Astrocyte of the spinal cord (primary cell): ENCODE data around the gene PDZRN4.

Experiments used
- DNase-seq: peaks from one replicate; pipeline ENCODE4 v3.0.0; 2011; ENCODE audit warnings: low read depth, low spot score
- H3K4me3 ChIP-seq: 2 replicates; pipeline ENCODE4 v1.5.1; 2011; ENCODE audit warnings: low read depth, mild to moderate bottlenecking, low read length, moderate library complexity
- in situ Hi-C: cut with HindIII; loops from 2 replicates; pipeline ENCODE4 v1.10.0; 2017; ENCODE audit warnings: low sequenced_read_pairs
- TF ChIP-seq, protein P1 (sequence below): IDR thresholded peaks from 2 replicates; pipeline ENCODE4 v1.5.1; 2012; ENCODE audit warnings: low read depth, mild to moderate bottlenecking, low read length, inconsistent platforms

PDZRN4 gene

DNA sequence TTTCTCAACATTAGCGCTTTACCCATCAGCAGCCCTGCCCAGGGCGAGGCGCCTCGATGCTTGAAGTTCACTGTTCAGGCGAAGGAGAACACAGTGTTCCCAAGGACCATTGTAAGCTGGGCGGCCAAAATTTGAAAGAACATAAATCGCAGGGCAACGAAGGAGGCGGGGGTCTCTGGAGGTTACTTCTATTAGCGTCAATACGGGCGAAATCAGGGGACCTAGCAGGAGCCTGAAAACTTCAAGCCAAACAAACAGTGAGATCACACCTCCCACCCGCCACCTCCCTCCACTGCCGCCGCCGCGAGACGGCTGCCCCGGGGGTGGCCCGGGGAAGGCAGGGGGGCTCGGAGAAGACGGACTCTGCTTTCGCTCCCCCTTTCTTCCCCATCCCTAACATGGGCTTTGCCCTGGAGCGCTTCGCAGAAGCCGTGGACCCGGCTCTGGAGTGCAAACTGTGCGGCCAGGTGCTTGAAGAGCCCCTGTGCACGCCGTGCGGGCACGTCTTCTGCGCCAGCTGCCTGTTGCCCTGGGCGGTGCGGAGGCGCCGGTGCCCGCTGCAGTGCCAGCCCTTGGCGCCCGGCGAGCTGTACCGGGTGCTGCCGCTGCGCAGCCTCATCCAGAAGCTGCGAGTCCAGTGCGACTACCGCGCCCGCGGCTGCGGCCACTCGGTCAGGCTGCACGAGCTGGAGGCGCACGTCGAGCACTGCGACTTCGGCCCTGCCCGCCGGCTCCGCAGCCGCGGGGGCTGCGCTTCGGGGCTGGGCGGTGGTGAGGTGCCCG is at the start of gene PDZRN4:
TSS of gene PDZRN4 (plus strand) at position 263 of the 783 bp plus-strand sequence.
- TF ChIP-seq, protein P1, sequence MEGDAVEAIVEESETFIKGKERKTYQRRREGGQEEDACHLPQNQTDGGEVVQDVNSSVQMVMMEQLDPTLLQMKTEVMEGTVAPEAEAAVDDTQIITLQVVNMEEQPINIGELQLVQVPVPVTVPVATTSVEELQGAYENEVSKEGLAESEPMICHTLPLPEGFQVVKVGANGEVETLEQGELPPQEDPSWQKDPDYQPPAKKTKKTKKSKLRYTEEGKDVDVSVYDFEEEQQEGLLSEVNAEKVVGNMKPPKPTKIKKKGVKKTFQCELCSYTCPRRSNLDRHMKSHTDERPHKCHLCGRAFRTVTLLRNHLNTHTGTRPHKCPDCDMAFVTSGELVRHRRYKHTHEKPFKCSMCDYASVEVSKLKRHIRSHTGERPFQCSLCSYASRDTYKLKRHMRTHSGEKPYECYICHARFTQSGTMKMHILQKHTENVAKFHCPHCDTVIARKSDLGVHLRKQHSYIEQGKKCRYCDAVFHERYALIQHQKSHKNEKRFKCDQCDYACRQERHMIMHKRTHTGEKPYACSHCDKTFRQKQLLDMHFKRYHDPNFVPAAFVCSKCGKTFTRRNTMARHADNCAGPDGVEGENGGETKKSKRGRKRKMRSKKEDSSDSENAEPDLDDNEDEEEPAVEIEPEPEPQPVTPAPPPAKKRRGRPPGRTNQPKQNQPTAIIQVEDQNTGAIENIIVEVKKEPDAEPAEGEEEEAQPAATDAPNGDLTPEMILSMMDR, result no peak
- H3K4me3 ChIP-seq, result no peak within 1 kb of the TSS
- DNase-seq, result no peak
- in situ Hi-C loops, result no loop called here

DNA sequence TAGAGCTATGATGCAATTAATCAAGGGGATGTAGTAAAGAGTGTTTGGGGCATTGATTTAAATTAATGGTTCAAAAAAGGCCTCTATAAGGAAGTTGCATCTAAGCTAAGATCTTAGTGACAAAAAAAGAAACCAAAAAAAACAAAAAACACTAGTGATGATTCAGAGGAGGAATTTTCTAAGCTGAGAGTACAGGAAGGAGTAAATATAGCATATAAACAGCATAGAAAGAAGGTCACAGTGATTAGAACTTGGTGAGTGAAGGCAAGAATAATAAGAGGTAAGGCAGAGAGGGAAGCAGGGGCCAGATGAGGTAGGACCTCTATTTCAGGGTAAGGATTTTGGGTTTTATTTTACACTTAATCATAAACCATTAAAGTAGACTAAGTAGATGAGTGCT is 48.0 kb upstream of the PDZRN4 start:
- no peak for DNase-seq
- TF ChIP-seq, protein P1, result no peak
- no peak overlapping the region for H3K4me3 ChIP-seq
- in situ Hi-C loops, result no loop called here

DNA sequence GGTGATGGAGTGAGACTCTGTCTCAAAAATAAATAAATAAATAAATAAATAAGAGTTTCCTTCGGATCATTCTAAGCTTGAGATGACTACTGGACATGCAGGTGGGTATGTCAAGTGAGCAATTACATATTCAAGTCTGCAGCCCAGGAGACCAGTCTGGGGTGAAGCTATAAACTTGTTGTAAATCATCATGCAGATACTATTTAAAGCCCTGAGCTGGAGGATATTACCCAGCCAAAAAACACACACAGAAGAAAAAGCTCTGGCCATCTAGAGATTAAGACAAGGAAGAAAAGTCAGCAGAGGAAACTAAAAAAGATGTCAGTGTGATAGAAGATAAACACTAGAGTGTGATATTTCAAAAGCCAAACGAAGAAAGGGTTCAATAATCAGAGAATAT is 47.0 kb upstream of the PDZRN4 start:
- in situ Hi-C loops, result no loop called here
- no peak overlapping the region for H3K4me3 ChIP-seq
- DNase-seq, result no peak
- TF ChIP-seq, protein P1, result no peak

DNA sequence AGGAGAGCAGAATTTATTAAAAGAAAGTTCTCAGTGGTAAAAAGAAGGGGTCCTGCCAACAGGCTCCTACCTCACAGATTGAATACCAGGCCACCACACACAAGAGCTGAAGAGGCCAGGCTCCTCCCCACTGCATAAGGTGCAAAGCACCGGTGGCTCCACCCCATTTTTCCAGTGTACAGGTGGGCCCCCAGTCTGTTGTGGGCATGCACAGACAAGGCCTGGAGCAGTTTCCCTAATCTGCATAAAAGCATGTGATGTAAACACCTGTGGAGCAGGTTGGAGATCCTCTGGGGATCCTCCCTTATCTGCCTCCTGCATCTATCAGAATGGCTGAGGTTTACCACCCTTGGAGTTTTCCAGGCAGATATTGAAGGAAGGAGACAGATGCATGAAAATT is 45.7 kb upstream of the PDZRN4 start:
- in situ Hi-C loops, result no loop called here
- TF ChIP-seq, protein P1, result no peak
- DNase-seq, result no peak
- H3K4me3 ChIP-seq, result no peak overlapping the region

DNA sequence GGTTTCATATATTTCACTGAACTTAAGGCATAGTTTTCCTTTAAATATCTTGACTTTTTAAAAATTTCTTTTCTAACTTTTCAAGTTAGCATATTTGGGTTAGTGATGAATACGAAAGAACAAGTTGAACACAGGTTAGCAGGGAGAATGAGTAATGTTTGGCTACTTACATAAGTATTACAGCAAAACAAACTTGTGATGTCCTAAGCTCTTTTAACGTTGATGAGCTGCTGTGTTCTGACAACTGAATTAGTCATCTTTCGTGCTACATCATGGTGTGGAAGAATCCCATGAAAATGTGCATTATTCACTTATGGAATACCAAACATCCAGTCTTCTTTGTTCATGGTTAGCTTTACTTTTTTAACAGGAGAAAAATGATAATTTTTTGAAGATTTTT is 36.3 kb upstream of the PDZRN4 start:
- in situ Hi-C loops, result no loop called here
- DNase-seq, result no peak
- H3K4me3 ChIP-seq, result no peak overlapping the region
- TF ChIP-seq, protein P1, result no peak

DNA sequence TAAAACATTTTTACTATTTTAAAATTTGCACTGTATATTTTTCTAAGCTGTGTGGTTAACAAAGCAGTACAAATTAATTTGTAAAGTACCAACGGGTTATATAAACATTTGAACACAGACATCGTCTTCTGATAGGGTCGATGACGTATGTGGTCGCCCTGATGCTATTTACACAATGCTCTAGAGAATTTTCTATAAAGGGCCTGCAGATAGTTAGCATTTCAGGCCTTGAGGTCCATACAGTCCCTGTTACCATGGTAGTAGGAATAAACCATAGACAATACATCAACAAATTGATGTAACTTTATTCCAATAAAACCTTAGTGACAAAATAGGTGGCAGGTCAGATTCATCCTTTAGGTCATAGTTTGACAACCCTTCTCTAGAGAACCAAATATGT is 25.7 kb upstream of the PDZRN4 start:
- DNase-seq, result no peak
- TF ChIP-seq, protein P1, result no peak
- H3K4me3 ChIP-seq, result no peak overlapping the region
- in situ Hi-C loops, result no loop called here

DNA sequence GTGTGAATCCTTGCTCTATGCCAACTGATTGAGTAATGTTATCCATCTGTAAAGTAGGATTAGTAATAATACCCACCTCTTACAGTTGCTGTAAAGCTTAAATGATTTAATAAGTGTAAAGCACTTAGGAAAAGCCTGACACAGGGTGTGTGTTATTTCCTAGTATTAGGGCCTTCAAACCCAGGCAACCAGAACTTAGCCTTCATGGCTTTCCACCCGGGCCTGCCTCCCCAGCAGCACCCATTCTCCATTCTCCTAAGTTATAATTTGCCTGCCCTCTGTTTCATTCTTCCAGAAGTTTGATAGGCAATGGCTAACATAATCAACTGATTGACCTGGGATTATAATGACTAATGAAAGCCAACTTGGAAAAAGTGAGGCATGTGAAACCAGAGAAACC is 20.4 kb upstream of the PDZRN4 start:
- H3K4me3 ChIP-seq, result no peak overlapping the region
- TF ChIP-seq, protein P1, result no peak
- no peak for DNase-seq
- in situ Hi-C loops, result no loop called here
